Subcutaneous adipose tissue (tissue), 4 donors: ENCODE results near the gene TMEM255B. TPM values are rescaled to one million over a fixed set of nuclear protein-coding genes. Genes with fewer than 3 reads are reported as not detected.

Experiments
- total RNA-seq, 4 donors: library from RNA; depleted of rRNA; stranded (reverse); fragments of >200 nt; gene quantifications; one replicate each; pipeline ENCODE4 v1.1.0, GENCODE V29; 2016
- TF ChIP-seq, protein P1 (sequence below): fragments of 450-650 bp; IDR thresholded peaks from one replicate; pipeline ENCODE4 v1.5.1; 2016; ENCODE audit warnings: low read depth, mild to moderate bottlenecking, control low read depth, antibody characterized with exemption, moderate library complexity

The TMEM255B gene
- total RNA-seq, 4 donors from 2014 or later = 1.5 to 19.2 (median 5.2) TPM

DNA sequence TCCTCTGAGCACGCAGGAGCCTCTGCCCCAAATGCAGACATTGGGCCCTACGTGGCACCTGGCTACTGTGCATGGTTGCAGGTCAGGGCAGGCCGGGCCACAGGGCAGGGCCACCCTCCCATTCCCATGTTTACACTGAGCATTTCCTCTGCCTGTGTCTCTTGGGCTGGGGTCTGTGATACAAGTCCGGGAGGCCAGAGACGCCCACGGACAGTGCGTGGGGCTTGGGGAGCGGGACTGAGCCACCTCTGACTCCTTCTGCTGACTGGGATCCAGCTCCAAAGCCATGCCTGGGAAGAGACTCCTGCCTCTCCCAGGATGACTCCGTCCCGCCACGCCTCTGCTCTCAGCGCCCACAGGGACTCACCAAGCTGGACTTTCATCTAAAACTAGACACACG is 86.0 kb downstream of the TMEM255B start:
- TF ChIP-seq, protein P1, sequence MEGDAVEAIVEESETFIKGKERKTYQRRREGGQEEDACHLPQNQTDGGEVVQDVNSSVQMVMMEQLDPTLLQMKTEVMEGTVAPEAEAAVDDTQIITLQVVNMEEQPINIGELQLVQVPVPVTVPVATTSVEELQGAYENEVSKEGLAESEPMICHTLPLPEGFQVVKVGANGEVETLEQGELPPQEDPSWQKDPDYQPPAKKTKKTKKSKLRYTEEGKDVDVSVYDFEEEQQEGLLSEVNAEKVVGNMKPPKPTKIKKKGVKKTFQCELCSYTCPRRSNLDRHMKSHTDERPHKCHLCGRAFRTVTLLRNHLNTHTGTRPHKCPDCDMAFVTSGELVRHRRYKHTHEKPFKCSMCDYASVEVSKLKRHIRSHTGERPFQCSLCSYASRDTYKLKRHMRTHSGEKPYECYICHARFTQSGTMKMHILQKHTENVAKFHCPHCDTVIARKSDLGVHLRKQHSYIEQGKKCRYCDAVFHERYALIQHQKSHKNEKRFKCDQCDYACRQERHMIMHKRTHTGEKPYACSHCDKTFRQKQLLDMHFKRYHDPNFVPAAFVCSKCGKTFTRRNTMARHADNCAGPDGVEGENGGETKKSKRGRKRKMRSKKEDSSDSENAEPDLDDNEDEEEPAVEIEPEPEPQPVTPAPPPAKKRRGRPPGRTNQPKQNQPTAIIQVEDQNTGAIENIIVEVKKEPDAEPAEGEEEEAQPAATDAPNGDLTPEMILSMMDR = no peak

DNA sequence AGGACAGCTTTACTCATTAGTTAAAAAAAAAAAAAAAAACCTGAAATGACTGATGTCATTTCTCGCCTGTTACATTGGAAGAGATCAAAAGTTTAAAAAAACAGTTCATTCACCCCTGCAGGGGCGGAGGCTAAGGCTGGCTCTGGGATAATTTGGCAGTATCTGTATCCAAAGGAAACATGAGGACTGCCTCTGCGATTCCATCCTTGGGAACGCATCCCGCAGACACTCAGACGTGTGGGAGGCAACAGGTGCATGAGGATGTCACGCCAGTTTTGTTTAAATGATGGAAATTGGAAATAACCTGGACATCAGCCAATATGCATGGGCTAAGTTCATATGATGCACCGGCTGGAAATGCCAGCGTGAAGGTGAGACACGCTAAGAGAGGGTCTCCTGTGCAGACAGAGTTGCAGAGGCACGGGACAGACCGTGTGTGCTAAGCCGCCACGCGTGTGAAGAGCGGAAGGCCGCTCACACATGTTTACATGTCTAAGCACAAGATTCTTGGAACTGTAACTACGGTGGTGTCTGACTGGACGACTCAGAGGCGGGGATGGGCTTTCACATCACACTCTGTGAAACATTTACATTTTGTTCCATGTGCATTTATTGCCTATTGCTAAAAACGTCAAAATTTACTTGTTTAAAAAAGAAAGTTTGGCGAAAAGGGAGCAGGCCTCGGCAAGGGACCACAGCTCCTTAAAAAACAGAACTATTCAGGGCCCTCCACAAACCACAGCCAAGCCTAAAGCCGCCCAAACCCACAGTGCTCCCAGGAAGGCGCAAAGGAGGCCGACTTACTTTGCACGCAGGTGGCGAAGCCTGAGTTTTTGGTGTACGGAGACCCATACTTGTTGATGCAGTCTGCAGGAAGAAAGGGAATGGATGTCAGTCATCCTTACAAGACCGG is 87.0 kb downstream of the TMEM255B start:
- TF ChIP-seq, protein P1 = no peak

- TF ChIP-seq, protein P1 = no peak
These were observed 87.8 kb downstream of the TMEM255B start for GRCh38 chr13:113846636-113847318.

GRCh38 chr13:113848020-113848419 is 89.0 kb downstream of the TMEM255B start:
- TF ChIP-seq, protein P1 = no peak

GRCh38 chr13:113848431-113849260 is 89.6 kb downstream of the TMEM255B start:
- TF ChIP-seq, protein P1 = no peak

- TF ChIP-seq, protein P1 = no peak
These were observed 90.5 kb downstream of the TMEM255B start for GRCh38 chr13:113849546-113849945.
